Gastroesophageal sphincter (tissue), 4 donors: ENCODE measurements around the gene FAM170A. TPM values are rescaled to one million over a fixed set of nuclear protein-coding genes. Genes with fewer than 3 reads are reported as not detected.

Source experiments
- ATAC-seq: fragments of 150-250 bp; one replicate; pipeline ENCODE4 v1.9.1; 2016; ENCODE audit warnings: mild to moderate bottlenecking, moderate library complexity
- H3K27ac ChIP-seq, 4 donors: fragments of 200-600 bp; sonication (generic) in 3 of 4; 1 replicate in 3 of 4; 2 replicates in 1 of 4; pipeline ENCODE4 v1.5.1; 2016 to 2019
- H3K27me3 ChIP-seq: fragments of 200-600 bp; sonication (generic); one replicate; pipeline ENCODE4 v1.5.1; 2019
- H3K36me3 ChIP-seq, 2 donors: fragments of 200-600 bp; sonication (generic); one replicate each; pipeline ENCODE4 v1.5.1; 2019; ENCODE audit warnings: control low read depth in 1 of 2
- H3K4me1 ChIP-seq, 3 donors: fragments of 200-600 bp; sonication (generic); 1 replicate in 2 of 3; 2 replicates in 1 of 3; pipeline ENCODE4 v1.5.1; 2016 to 2019; ENCODE audit warnings: control low read depth in 2 of 3
- H3K4me3 ChIP-seq, 2 donors: fragments of 200-600 bp; sonication (generic); one replicate each; pipeline ENCODE4 v1.5.1; 2019; ENCODE audit warnings: mild to moderate bottlenecking in 1 of 2, moderate library complexity in 1 of 2
- H3K9me3 ChIP-seq, 3 donors: fragments of 200-600 bp; sonication (generic); one replicate each; pipeline ENCODE4 v1.5.1; 2017 to 2019; ENCODE audit warnings: control low read depth in 2 of 3
- CTCF ChIP-seq, 4 experiments: fragments of 200-600 bp in 2 of 4; fragments of 450-650 bp in 2 of 4; sonication (generic) in 1 of 4; IDR thresholded peaks; one replicate each; pipeline ENCODE4 v1.5.1; 2017 to 2019; ENCODE audit warnings: antibody characterized with exemption in 4 of 4, mild to moderate bottlenecking in 2 of 4, moderate library complexity in 2 of 4
- EP300 ChIP-seq: sonication (generic); formaldehyde crosslinking; IDR thresholded peaks from one replicate; pipeline ENCODE4 v1.6.1; 2017; ENCODE audit warnings: antibody characterized with exemption, mild to moderate bottlenecking
- POLR2A ChIP-seq, 2 donors: fragments of 450-650 bp; IDR thresholded peaks; one replicate each; pipeline ENCODE4 v1.6.1; 2017; ENCODE audit warnings: antibody characterized with exemption in 2 of 2, mild to moderate bottlenecking in 2 of 2, moderate library complexity in 1 of 2
- POLR2AphosphoS5 ChIP-seq: sonication (generic); formaldehyde crosslinking; IDR thresholded peaks from one replicate; pipeline ENCODE4 v1.6.1; 2017; ENCODE audit warnings: antibody characterized with exemption
- WGBS, 2 donors: methylation state at CpG; one replicate each; pipeline ENCODE4 v1.1.5; 2018; ENCODE audit warnings: low coverage in 1 of 2; 5-methylcytosine and 5-hydroxymethylcytosine counted together
- total RNA-seq, 4 donors: library from RNA; depleted of rRNA; stranded (reverse); fragments of >200 nt; gene quantifications; one replicate each; pipeline ENCODE4 v1.1.0, GENCODE V29; 2016

The FAM170A gene
- total RNA-seq, 4 donors from 2014 or later = not detected

GRCh38 chr5:119680080-119680479 lies 50.7 kb downstream of the FAM170A start:
- no peaks in the 10 kb centered on the region for H3K27me3 ChIP-seq
- no peaks in the 10 kb centered on the region for H3K9me3 ChIP-seq
- no peak for ATAC-seq
- no peaks in the 10 kb centered on the region for H3K4me1 ChIP-seq
- TF ChIP-seq POLR2AphosphoS5 (no peak), POLR2A (IDR thresholded peaks at IDR 0.05) (no peak), CTCF (IDR thresholded peaks at IDR 0.05) (no peak), EP300 (no peak)
- H3K36me3 ChIP-seq = no peaks in the 10 kb centered on the region
- no peak overlapping the region for H3K27ac ChIP-seq
- H3K4me3 ChIP-seq = no peak overlapping the region
- WGBS, 2 donors = 90 to 100% methylated on average over 2 to 5 of the region's 12 CpGs

GRCh38 chr5:119681734-119682133 lies 52.4 kb downstream of the FAM170A start:
- H3K4me3 ChIP-seq = no peak overlapping the region
- H3K9me3 ChIP-seq = no peaks in the 10 kb centered on the region
- H3K4me1 ChIP-seq = no peaks in the 10 kb centered on the region
- H3K27ac ChIP-seq = no peak overlapping the region
- H3K36me3 ChIP-seq = no peaks in the 10 kb centered on the region
- TF ChIP-seq CTCF (IDR thresholded peaks at IDR 0.05) (no peak), EP300 (no peak), POLR2AphosphoS5 (no peak), POLR2A (IDR thresholded peaks at IDR 0.05) (no peak)
- peak; percentile 13 for ATAC-seq
- H3K27me3 ChIP-seq = no peaks in the 10 kb centered on the region
- WGBS, 2 donors = 72% methylated on average over 2 of the region's 2 CpGs; no CpG with 5 or more reads in 1 of the 2 donors

- Histone ChIP-seq H3K36me3 (no peaks in the 10 kb centered on the region), H3K9me3 (no peaks in the 10 kb centered on the region), H3K27me3 (no peaks in the 10 kb centered on the region), H3K27ac (no peak overlapping the region), H3K4me1 (no peaks in the 10 kb centered on the region), H3K4me3 (no peak overlapping the region)
- ATAC-seq = no peak
- WGBS, 2 donors = 64 to 80% methylated on average over 1 of the region's 1 CpG
- TF ChIP-seq POLR2A (IDR thresholded peaks at IDR 0.05) (no peak), POLR2AphosphoS5 (no peak), EP300 (no peak), CTCF (IDR thresholded peaks at IDR 0.05) (no peak)
Measured at GRCh38 chr5:119682372-119682771, 53.0 kb downstream of the FAM170A start.

Other genes with a start within 250 kb of the FAM170A start
- gene HSD17B4, start 177.1 kb upstream of the FAM170A start, total RNA-seq = 100 to 1,000 TPM in 1 of 4 donors, 10 to 100 TPM in 3; 69.4 to 108 (median 97.2) TPM